B cell (primary cell): ENCODE results near the gene BCOR. TPM values are rescaled to one million over a fixed set of nuclear protein-coding genes. Genes with fewer than 3 reads are reported as not detected.

Experiments used
- ATAC-seq: fragments of 200-7000 bp; cut with Tn5 transposase; one replicate; pipeline ENCODE4 v1.10.0; 2021; ENCODE audit warnings: low read depth, mild to moderate bottlenecking, moderate number of reproducible peaks, moderate library complexity
- CTCF ChIA-PET: fragments of 350-600 bp; sonication (Branson Sonifier 250); formaldehyde crosslinking; loops from one replicate; lab custom pipeline; 2021; ENCODE audit warnings: antibody characterized with exemption, inconsistent platforms; lab: Charles Lee
- POLR2A ChIA-PET: fragments of 350-600 bp; sonication (Branson Sonifier 250); formaldehyde crosslinking; loops from one replicate; lab custom pipeline; 2021; ENCODE audit warnings: antibody characterized with exemption; lab: Charles Lee
- DNase-seq: peaks from one replicate; pipeline ENCODE4 v3.0.0; 2013
- H2AFZ ChIP-seq: 2 replicates; pipeline ENCODE4 v1.6.1; 2012; ENCODE audit warnings: mild to moderate bottlenecking, low read depth, low read length; ENCODE audit not compliant: insufficient read depth, poor library complexity, severe bottlenecking
- H3K27ac ChIP-seq, 2 donors: 1 replicate in 1 of 2; 2 replicates in 1 of 2; pipeline ENCODE4 v1.5.1; 2012 to 2013; ENCODE audit warnings: low read length in 2 of 2, mild to moderate bottlenecking in 2 of 2, moderate library complexity in 1 of 2
- H3K27me3 ChIP-seq, 4 experiments: fragments of 200-600 bp in 1 of 4; sonication (generic) in 1 of 4; replicated peaks in 1 of 4; 1 replicate in 2 of 4; 2 replicates in 2 of 4; pipeline versions ENCODE4 v1.6.1 to v1.7.0; 2013 to 2016; ENCODE audit warnings: low read length in 3 of 4, mild to moderate bottlenecking in 2 of 4, mixed read lengths in 1 of 4, moderate library complexity in 1 of 4; ENCODE audit not compliant: insufficient read depth in 4 of 4, control insufficient read depth in 3 of 4; ENCODE audit errors: control extremely low read depth in 1 of 4
- H3K36me3 ChIP-seq, 2 experiments: replicated peaks in 1 of 2; 1 replicate in 1 of 2; 2 replicates in 1 of 2; pipeline versions ENCODE4 v1.6.1 to v1.7.1; 2013; ENCODE audit warnings: low read length in 1 of 2; ENCODE audit not compliant: insufficient read depth in 2 of 2, control insufficient read depth in 1 of 2; ENCODE audit errors: control extremely low read depth in 1 of 2, extremely low read depth in 1 of 2
- H3K4me1 ChIP-seq, 2 donors: fragments of 200-600 bp in 1 of 2; sonication (generic) in 1 of 2; 1 replicate in 1 of 2; 2 replicates in 1 of 2; pipeline versions ENCODE4 v1.5.1 to v1.6.1; 2013 to 2017; ENCODE audit warnings: low read length in 2 of 2; ENCODE audit not compliant: control insufficient read depth in 2 of 2, insufficient read depth in 2 of 2
- H3K4me2 ChIP-seq: replicated peaks from 2 replicates; pipeline ENCODE3; 2012; ENCODE audit warnings: mild to moderate bottlenecking, low read depth, low read length; ENCODE audit not compliant: poor library complexity, severe bottlenecking
- H3K4me3 ChIP-seq, 5 experiments: fragments of 200-600 bp in 1 of 5; sonication (generic) in 1 of 5; 1 replicate in 3 of 5; 2 replicates in 2 of 5; pipeline versions ENCODE4 v1.5.1 to v1.7.0; 2011 to 2016; ENCODE audit warnings: low read length in 4 of 5, mild to moderate bottlenecking in 4 of 5, low read depth in 2 of 5, control low read depth in 1 of 5, moderate library complexity in 1 of 5; ENCODE audit not compliant: insufficient read depth in 1 of 5; ENCODE audit errors: control extremely low read depth in 1 of 5, extremely low read depth in 1 of 5
- H3K79me2 ChIP-seq: fragments of 200-600 bp; sonication (generic); one replicate; pipeline ENCODE4 v1.6.0; 2016; ENCODE audit warnings: low read length; ENCODE audit not compliant: control insufficient read depth, insufficient read depth
- H3K9ac ChIP-seq: fragments of 200-600 bp; sonication (generic); 2 replicates; pipeline ENCODE4 v1.6.1; 2017; ENCODE audit warnings: mild to moderate bottlenecking, low read length, moderate library complexity
- H3K9me3 ChIP-seq, 3 donors: one replicate each; pipeline versions ENCODE4 v1.6.1 to v1.7.1; 2013; ENCODE audit warnings: low read length in 2 of 3; ENCODE audit not compliant: control insufficient read depth in 2 of 3, insufficient read depth in 1 of 3; ENCODE audit errors: control extremely low read depth in 1 of 3
- H4K20me1 ChIP-seq: 2 replicates; pipeline ENCODE4 v1.6.0; 2012; ENCODE audit warnings: mild to moderate bottlenecking, low read length; ENCODE audit not compliant: insufficient read depth, control insufficient read depth, poor library complexity, severe bottlenecking
- H3K27ac Mint-ChIP-seq: one replicate; pipeline ENCODE4 v1.8.0; 2021; ENCODE audit warnings: mixed read lengths
- H3K27me3 Mint-ChIP-seq: one replicate; pipeline ENCODE4 v1.8.0; 2021; ENCODE audit warnings: mixed read lengths
- H3K4me1 Mint-ChIP-seq: one replicate; pipeline ENCODE4 v1.8.0; 2021; ENCODE audit warnings: mixed read lengths
- H3K4me3 Mint-ChIP-seq: one replicate; pipeline ENCODE4 v1.8.0; 2021; ENCODE audit warnings: mixed read lengths
- H3K9me3 Mint-ChIP-seq: one replicate; pipeline ENCODE4 v1.8.0; 2022; ENCODE audit warnings: mixed read lengths; ENCODE audit not compliant: insufficient read depth
- EZH2 ChIP-seq: IDR thresholded peaks from 2 replicates; pipeline ENCODE4 v1.6.1; 2012; ENCODE audit warnings: borderline replicate concordance, low read depth, mild to moderate bottlenecking, moderate library complexity, low read length; ENCODE audit not compliant: insufficient read depth, poor library complexity, severe bottlenecking
- WGBS: methylation state at CpG from one replicate; pipeline ENCODE4 v1.1.5; 2013; ENCODE audit warnings: missing lambda C conversion rate; ENCODE audit not compliant: insufficient coverage; 5-methylcytosine and 5-hydroxymethylcytosine counted together
- intact Hi-C: fragments of 100-400 bp; cut with micrococcal nuclease; formaldehyde crosslinking; loops from one replicate; pipeline ENCODE4 v1.10.0; 2022
- polyA plus RNA-seq: library from polyadenylated mRNA; depleted of rRNA; stranded (reverse); fragments of >200 nt; gene quantifications from 2 replicates; pipeline ENCODE4 v1.2.3, GENCODE V29; 2012
- total RNA-seq, 2 donors: library from RNA; stranded (reverse); fragments of 120-200 nt in 1 of 2; gene quantifications; 1 replicate in 1 of 2; 2 replicates in 1 of 2; pipeline versions ENCODE4 v1.2.3 to v1.2.4, GENCODE V29; 2013 to 2022
- TF ChIP-seq, protein P1 (sequence below): fragments of 200-600 bp; IDR thresholded peaks from one replicate; pipeline ENCODE4 v1.8.0; 2022; ENCODE audit warnings: antibody characterized with exemption, mild to moderate bottlenecking

Gene BCOR
- total and polyA plus RNA-seq, 2 donors (not counting 1 experiment from before 2014, with no cell fraction given), result 19.0 to 65.3 TPM

- intact Hi-C loops, result no loop called here
- ChIA-PET POLR2A (interaction anchor here (0.7 kb wide), 1 partner anchor 16 kb away, joined by 5 read pairs; no protein-coding TSS in a partner anchor), CTCF (no interaction called here)
- no peak overlapping the region for H3K4me3 Mint-ChIP-seq
- WGBS, result 85% methylated on average over 2 of the region's 3 CpGs
- Histone ChIP-seq H3K4me1 (peaks cover 6 to 13% of the 10 kb centered on the region in 2 donors), H3K9me3 (peaks cover 0 to 10% (median 0%) of the 10 kb centered on the region in 3 donors), H3K27me3 (no peaks in the 10 kb centered on the region), H3K79me2 (no peaks in the 10 kb centered on the region), H4K20me1 (no peaks in the 10 kb centered on the region), H3K36me3 (peaks cover 0 to 5% of the 10 kb centered on the region in 2 experiments), H3K4me3 (no peak overlapping the region), H3K27ac (no peak overlapping the region), H3K9ac (no peak overlapping the region), H3K4me2 (no peak overlapping the region), H2AFZ (no peak overlapping the region)
- H3K4me1 Mint-ChIP-seq, result peaks cover 10% of the 10 kb centered on the region
- DNase-seq (no peak), ATAC-seq (no peak)
- H3K27ac Mint-ChIP-seq, result no peak overlapping the region
- no peaks in the 10 kb centered on the region for H3K27me3 Mint-ChIP-seq
- H3K9me3 Mint-ChIP-seq, result peaks cover 2% of the 10 kb centered on the region
- TF ChIP-seq, protein P1, sequence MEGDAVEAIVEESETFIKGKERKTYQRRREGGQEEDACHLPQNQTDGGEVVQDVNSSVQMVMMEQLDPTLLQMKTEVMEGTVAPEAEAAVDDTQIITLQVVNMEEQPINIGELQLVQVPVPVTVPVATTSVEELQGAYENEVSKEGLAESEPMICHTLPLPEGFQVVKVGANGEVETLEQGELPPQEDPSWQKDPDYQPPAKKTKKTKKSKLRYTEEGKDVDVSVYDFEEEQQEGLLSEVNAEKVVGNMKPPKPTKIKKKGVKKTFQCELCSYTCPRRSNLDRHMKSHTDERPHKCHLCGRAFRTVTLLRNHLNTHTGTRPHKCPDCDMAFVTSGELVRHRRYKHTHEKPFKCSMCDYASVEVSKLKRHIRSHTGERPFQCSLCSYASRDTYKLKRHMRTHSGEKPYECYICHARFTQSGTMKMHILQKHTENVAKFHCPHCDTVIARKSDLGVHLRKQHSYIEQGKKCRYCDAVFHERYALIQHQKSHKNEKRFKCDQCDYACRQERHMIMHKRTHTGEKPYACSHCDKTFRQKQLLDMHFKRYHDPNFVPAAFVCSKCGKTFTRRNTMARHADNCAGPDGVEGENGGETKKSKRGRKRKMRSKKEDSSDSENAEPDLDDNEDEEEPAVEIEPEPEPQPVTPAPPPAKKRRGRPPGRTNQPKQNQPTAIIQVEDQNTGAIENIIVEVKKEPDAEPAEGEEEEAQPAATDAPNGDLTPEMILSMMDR, result no peak
- no peak for TF ChIP-seq EZH2
These were observed 53.9 kb downstream of the BCOR start for GRCh38 chrX:40043895-40044294.

GRCh38 chrX:40041915-40042314 is 55.8 kb downstream of the BCOR start:
- ATAC-seq (no peak), DNase-seq (no peak)
- H3K9me3 Mint-ChIP-seq, result no peaks in the 10 kb centered on the region
- no peaks in the 10 kb centered on the region for H3K79me2 ChIP-seq
- H3K27ac ChIP-seq, result no peak overlapping the region
- peaks cover 0 to 11% (median 0%) of the 10 kb centered on the region in 3 donors for H3K9me3 ChIP-seq
- H3K27me3 Mint-ChIP-seq, result no peaks in the 10 kb centered on the region
- H3K4me2 ChIP-seq, result no peak overlapping the region
- H3K27ac Mint-ChIP-seq, result no peak overlapping the region
- POLR2A ChIA-PET, result no interaction called here
- H2AFZ ChIP-seq, result no peak overlapping the region
- H4K20me1 ChIP-seq, result no peaks in the 10 kb centered on the region
- H3K27me3 ChIP-seq, result no peaks in the 10 kb centered on the region
- no peak overlapping the region for H3K4me3 ChIP-seq
- TF ChIP-seq, protein P1, result no peak
- no peak for TF ChIP-seq EZH2
- no peak overlapping the region for H3K4me3 Mint-ChIP-seq
- H3K9ac ChIP-seq, result no peak overlapping the region
- H3K4me1 Mint-ChIP-seq, result peaks cover 10% of the 10 kb centered on the region
- WGBS, result no CpG with 5 or more reads among the region's 6 CpGs
- H3K36me3 ChIP-seq, result no peaks in the 10 kb centered on the region
- CTCF ChIA-PET, result no interaction called here
- intact Hi-C loops, result no loop called here
- peaks cover 6 to 13% of the 10 kb centered on the region in 2 donors for H3K4me1 ChIP-seq
